HEK293T (cell line): ENCODE results near the gene NEIL3.
A peak's percentile ranks its signal among the peaks of the same experiment; 100 is the strongest.

ENCODE experiments used
- CTCF ChIA-PET: fragments of 350-600 bp; formaldehyde crosslinking; extraction: SDS; loops from one replicate; lab custom pipeline; 2021; ENCODE audit warnings: antibody characterized with exemption, inconsistent platforms; lab: Yijun Ruan, JAX
- POLR2A ChIA-PET: fragments of 350-600 bp; formaldehyde crosslinking; extraction: SDS; loops from one replicate; lab custom pipeline; 2020; ENCODE audit warnings: antibody characterized with exemption, inconsistent platforms; lab: Yijun Ruan, JAX
- DNase-seq: peaks from one replicate; pipeline ENCODE4 v3.0.0; 2012; ENCODE audit warnings: mixed read lengths; ENCODE audit errors: extremely low spot score
- ARNT ChIP-seq: fragments of 450-650 bp; IDR thresholded peaks from 2 replicates; pipeline ENCODE4 v1.6.1; 2017; ENCODE audit warnings: mild to moderate bottlenecking
- BHLHE40 ChIP-seq: fragments of 450-650 bp; IDR thresholded peaks from 2 replicates; pipeline ENCODE4 v1.6.1; 2016; ENCODE audit warnings: mild to moderate bottlenecking, moderate library complexity, borderline replicate concordance
- CTBP1 ChIP-seq: fragments of 450-650 bp; IDR thresholded peaks from 2 replicates; pipeline ENCODE4 v1.6.1; 2016; ENCODE audit warnings: borderline replicate concordance
- ELF4 ChIP-seq: fragments of 450-650 bp; IDR thresholded peaks from 2 replicates; pipeline ENCODE4 v1.6.1; 2017; ENCODE audit warnings: antibody characterized with exemption
- FOXA1 ChIP-seq: fragments of 450-650 bp; IDR thresholded peaks from 2 replicates; pipeline ENCODE4 v1.6.1; 2016; ENCODE audit warnings: mild to moderate bottlenecking
- FOXK2 ChIP-seq: fragments of 450-650 bp; IDR thresholded peaks from 2 replicates; pipeline ENCODE4 v1.6.1; 2016; ENCODE audit warnings: mild to moderate bottlenecking
- FOXM1 ChIP-seq: fragments of 450-650 bp; IDR thresholded peaks from 2 replicates; pipeline ENCODE4 v1.6.1; 2017; ENCODE audit warnings: mild to moderate bottlenecking, borderline replicate concordance
- HDGF ChIP-seq: fragments of 450-650 bp; IDR thresholded peaks from 2 replicates; pipeline ENCODE4 v1.6.1; 2017; ENCODE audit warnings: antibody characterized with exemption, borderline replicate concordance
- L3MBTL2 ChIP-seq: fragments of 450-650 bp; conservative IDR thresholded peaks from 2 replicates; pipeline ENCODE4 v1.6.1; 2016; ENCODE audit warnings: mild to moderate bottlenecking
- LEF1 ChIP-seq: fragments of 450-650 bp; IDR thresholded peaks from 2 replicates; pipeline ENCODE4 v1.6.1; 2017; ENCODE audit warnings: mild to moderate bottlenecking, borderline replicate concordance
- NFRKB ChIP-seq: fragments of 450-650 bp; IDR thresholded peaks from 2 replicates; pipeline ENCODE4 v1.6.1; 2016; ENCODE audit warnings: mild to moderate bottlenecking, moderate library complexity
- PKNOX1 ChIP-seq: fragments of 450-650 bp; IDR thresholded peaks from 2 replicates; pipeline ENCODE4 v1.6.1; 2016
- SP1 ChIP-seq: fragments of 450-650 bp; IDR thresholded peaks from 2 replicates; pipeline ENCODE4 v1.6.1; 2017
- SUZ12 ChIP-seq: fragments of 450-650 bp; IDR thresholded peaks from 2 replicates; pipeline ENCODE4 v1.6.1; 2016; ENCODE audit warnings: mild to moderate bottlenecking
- TARDBP ChIP-seq: fragments of 450-650 bp; IDR thresholded peaks from 2 replicates; pipeline ENCODE4 v1.6.1; 2016
- ZNF384 ChIP-seq: fragments of 450-650 bp; IDR thresholded peaks from 2 replicates; pipeline ENCODE4 v1.6.1; 2016

Gene NEIL3

GRCh38 chr4:177322881-177323280 lies 13.2 kb downstream of the NEIL3 start:
- ChIA-PET CTCF (interaction anchor here (1.0 to 1.5 kb wide), 2 partner anchors 73 to 275 kb away, joined by 3 read pairs; no protein-coding TSS in a partner anchor), POLR2A (interaction anchor here (1.1 to 2.5 kb wide), 2 partner anchors 13 to 119 kb away, joined by 5 to 11 read pairs; partner anchors contain the start of genes AGA and NEIL3)
- no peak for TF ChIP-seq HDGF
- no peak for TF ChIP-seq TARDBP
- no peak for TF ChIP-seq BHLHE40
- TF ChIP-seq FOXM1 = no peak
- no peak for TF ChIP-seq SP1
- no peak for TF ChIP-seq FOXA1
- TF ChIP-seq ELF4 = no peak
- no peak for TF ChIP-seq L3MBTL2
- TF ChIP-seq LEF1 = no peak
- no peak for TF ChIP-seq NFRKB
- TF ChIP-seq CTBP1 = no peak
- TF ChIP-seq ARNT = no peak
- no peak for DNase-seq

GRCh38 chr4:177323416-177323815 lies 13.7 kb downstream of the NEIL3 start:
- TF ChIP-seq SUZ12 = no peak
- no peak for TF ChIP-seq BHLHE40
- no peak for TF ChIP-seq LEF1
- TF ChIP-seq ARNT = no peak
- no peak for TF ChIP-seq PKNOX1
- no peak for TF ChIP-seq HDGF
- TF ChIP-seq FOXM1 = no peak
- no peak for TF ChIP-seq L3MBTL2
- TF ChIP-seq TARDBP = no peak
- no peak for TF ChIP-seq ELF4
- TF ChIP-seq FOXA1 = no peak
- no peak for TF ChIP-seq NFRKB
- no peak for TF ChIP-seq SP1
- TF ChIP-seq FOXK2 = no peak
- no peak for TF ChIP-seq CTBP1
- TF ChIP-seq ZNF384 = no peak
- CTCF ChIA-PET = no interaction called here
- POLR2A ChIA-PET = interaction anchor here (2.5 kb wide), 1 partner anchor 14 kb away, joined by 11 read pairs; the partner anchor contains the start of gene NEIL3

GRCh38 chr4:177332119-177332518 lies 22.4 kb downstream of the NEIL3 start:
- DNase-seq = no peak
- ChIA-PET CTCF (interaction anchor here (0.6 kb wide), 1 partner anchor 232 kb away, joined by 3 read pairs; no protein-coding TSS in a partner anchor), POLR2A (no interaction called here)
- TF ChIP-seq FOXA1 (no peak), L3MBTL2 (no peak), BHLHE40 (no peak), HDGF (no peak), FOXK2 (no peak), NFRKB (no peak), FOXM1 (no peak), ARNT (no peak), PKNOX1 (no peak), LEF1 (no peak), CTBP1 (no peak), ZNF384 (no peak)

More at GRCh38 chr4:177323416-177323815, 13.7 kb downstream of the NEIL3 start:
- no peak for DNase-seq

GRCh38 chr4:177339477-177340374 lies 30.1 kb downstream of the NEIL3 start:
- TF ChIP-seq FOXK2 = no peak
- TF ChIP-seq PKNOX1 = no peak
- TF ChIP-seq ARNT = no peak
- no peak for TF ChIP-seq ELF4
- no peak for TF ChIP-seq ZNF384
- no peak for TF ChIP-seq NFRKB
- no peak for TF ChIP-seq CTBP1
- no peak for TF ChIP-seq BHLHE40
- no peak for TF ChIP-seq FOXM1
- TF ChIP-seq HDGF = no peak
- no peak for TF ChIP-seq FOXA1
- no peak for TF ChIP-seq SP1
- no peak for TF ChIP-seq L3MBTL2
- no peak for TF ChIP-seq SUZ12
- no peak for TF ChIP-seq TARDBP
- TF ChIP-seq LEF1 = no peak
- DNase-seq = peak; percentile 27
- POLR2A ChIA-PET = no interaction called here
- CTCF ChIA-PET = interaction anchor here (1.4 to 2.0 kb wide), 2 partner anchors 89 to 96 kb away, joined by 3 to 10 read pairs; no protein-coding TSS in a partner anchor

GRCh38 chr4:177348348-177348747 lies 38.7 kb downstream of the NEIL3 start:
- POLR2A ChIA-PET = no interaction called here
- DNase-seq = no peak
- CTCF ChIA-PET = no interaction called here
- TF ChIP-seq TARDBP = no peak
- no peak for TF ChIP-seq PKNOX1
- TF ChIP-seq FOXM1 = no peak
- TF ChIP-seq HDGF = no peak
- no peak for TF ChIP-seq L3MBTL2
- no peak for TF ChIP-seq NFRKB
- no peak for TF ChIP-seq FOXK2
- no peak for TF ChIP-seq ZNF384
- no peak for TF ChIP-seq SUZ12
- TF ChIP-seq LEF1 = no peak
- TF ChIP-seq ARNT = no peak
- no peak for TF ChIP-seq BHLHE40
- TF ChIP-seq SP1 = no peak
- no peak for TF ChIP-seq FOXA1
- no peak for TF ChIP-seq CTBP1
